Right lung (tissue), 10 donors: ENCODE data around the gene IL1B. TPM values are rescaled to one million over a fixed set of nuclear protein-coding genes. Genes with fewer than 3 reads are reported as not detected.

ENCODE experiments used
- DNase-seq, 2 donors: peaks; one replicate each; pipeline ENCODE4 v3.0.0-alpha.2; 2013
- long read RNA-seq, 8 donors: transcript quantifications; one replicate each; lab custom pipeline, GENCODE V29; 2026
- polyA plus RNA-seq, 5 donors: library from polyadenylated mRNA; unstranded; fragments of 120-200 nt; gene quantifications; one replicate each; pipeline versions ENCODE4 v1.2.1 to v1.2.3, GENCODE V29; 2013; ENCODE audit warnings: inconsistent platforms in 1 of 5, low replicate concordance in 1 of 5; ENCODE audit not compliant: insufficient read length in 5 of 5, insufficient read depth in 1 of 5

Gene IL1B
- 1 to 10 TPM in 4 of 5 donors, under 1 TPM in 1; 0.37 to 2.9 (median 1.2) TPM for polyA plus RNA-seq
- long read RNA-seq, donor 1: 0 reads
- long read RNA-seq, donor 2, partial matches to known transcripts: 0 of 1 reads
- long read RNA-seq, donor 2, other reads (novel, unspliced or antisense): 0 of 1 reads
- long read RNA-seq, donor 3, partial matches to known transcripts: 0 of 1 reads
- long read RNA-seq, donor 3, other reads (novel, unspliced or antisense): 0 of 1 reads
- long read RNA-seq, donor 4: 0 reads
- long read RNA-seq, donor 5, partial matches to known transcripts: 0 of 1 reads
- long read RNA-seq, donor 5, other reads (novel, unspliced or antisense): 0 of 1 reads
- long read RNA-seq, donor 6, partial matches to known transcripts: 0 of 1 reads
- long read RNA-seq, donor 6, other reads (novel, unspliced or antisense): 0 of 1 reads
- long read RNA-seq, donor 7: 0 reads
- long read RNA-seq, donor 8: 0 reads

DNA sequence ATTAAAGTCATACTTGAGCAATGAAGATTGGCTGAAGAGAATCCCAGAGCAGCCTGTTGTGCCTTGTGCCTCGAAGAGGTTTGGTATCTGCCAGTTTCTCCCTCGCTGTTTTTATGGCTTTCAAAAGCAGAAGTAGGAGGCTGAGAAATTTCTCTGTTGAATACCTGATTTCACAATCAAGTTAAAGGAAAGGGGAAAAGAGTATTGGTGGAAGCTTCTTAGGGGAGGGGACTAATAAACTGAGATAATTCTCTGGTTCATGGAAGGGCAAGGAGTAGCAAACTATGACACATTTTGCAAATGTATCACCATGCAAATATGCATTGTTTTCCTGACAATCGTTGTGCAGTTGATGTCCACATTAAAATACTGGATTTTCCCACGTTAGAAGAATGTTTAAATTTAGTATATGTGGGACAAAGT, at the start of gene IL1B:
Gene IL1B (minus strand): TSS at position 85 of the 423 bp plus-strand sequence. CDS start 550 bp downstream, outside the sequence.
- DNase-seq: no peak

DNA sequence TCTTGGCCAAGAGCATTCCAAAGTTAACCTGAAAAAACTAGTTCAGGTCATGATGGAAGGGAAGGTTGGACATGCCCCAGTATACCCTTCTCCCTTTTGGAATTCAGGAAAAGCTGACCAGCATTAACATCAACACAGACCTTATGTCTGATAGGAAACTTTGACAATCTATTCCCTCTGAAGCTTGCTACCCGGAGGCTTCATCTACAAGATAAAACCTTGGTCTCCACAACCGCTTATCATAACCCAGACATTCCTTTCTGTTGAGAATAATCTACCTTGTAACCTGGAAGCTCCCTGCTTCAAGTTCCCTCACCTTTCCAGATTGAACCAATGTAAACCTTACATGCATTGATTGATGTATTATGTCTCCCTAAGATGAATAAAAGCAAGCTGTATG, 49.7 kb upstream of the IL1B start:
- DNase-seq: no peak

- no peak for DNase-seq
These were observed 48.9 kb upstream of the IL1B start for GRCh38 chr2:112885506-112885902.

GRCh38 chr2:112884869-112885505, 48.4 kb upstream of the IL1B start:
- no peak for DNase-seq

- no peak for DNase-seq
These were observed 47.1 kb upstream of the IL1B start for GRCh38 chr2:112883669-112884068.

- DNase-seq: no peak
These were observed 44.8 kb upstream of the IL1B start for GRCh38 chr2:112881217-112881985.

DNA sequence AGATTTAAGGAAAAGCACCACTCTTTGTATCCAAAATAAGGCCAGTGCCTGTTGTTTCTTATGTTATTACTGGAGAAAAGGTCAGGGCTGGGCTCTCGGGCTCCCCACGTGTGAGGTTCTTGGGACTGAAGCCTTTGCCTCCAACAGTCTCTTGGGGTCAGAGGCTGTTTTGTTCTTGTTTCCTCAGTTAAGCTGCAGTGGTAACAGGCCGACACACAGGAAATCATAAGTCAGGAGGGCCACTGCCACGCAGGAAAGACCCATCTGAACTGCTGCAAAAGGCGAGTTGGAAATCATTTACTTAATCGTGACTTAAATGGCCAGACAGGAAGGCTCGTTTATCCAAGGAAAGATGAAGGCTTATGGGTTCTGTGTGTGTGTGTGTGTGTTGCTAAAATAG, 44.1 kb upstream of the IL1B start:
- no peak for DNase-seq

DNA sequence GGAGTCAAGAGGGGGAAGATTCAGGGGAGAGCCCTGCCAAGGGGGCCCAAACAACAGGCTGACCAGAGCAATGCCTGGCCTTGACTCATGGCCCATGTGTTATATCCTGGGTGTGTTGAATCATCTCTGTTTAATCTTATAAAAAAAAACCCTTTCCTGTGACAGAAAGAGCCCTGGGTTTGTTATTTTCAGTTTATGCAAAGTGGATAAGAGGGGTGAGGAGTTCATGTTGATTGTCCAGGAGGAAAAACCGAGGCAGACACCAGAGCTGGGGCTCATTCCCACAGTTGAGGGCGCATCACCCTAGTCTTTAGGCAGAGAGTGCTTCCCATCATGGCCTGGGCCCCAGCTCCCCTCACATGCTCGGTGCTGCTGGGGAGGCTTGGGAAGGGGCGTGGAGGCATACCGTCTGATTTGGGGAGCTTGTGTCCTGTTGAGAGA, 43.5 kb upstream of the IL1B start:
- no peak for DNase-seq

DNA sequence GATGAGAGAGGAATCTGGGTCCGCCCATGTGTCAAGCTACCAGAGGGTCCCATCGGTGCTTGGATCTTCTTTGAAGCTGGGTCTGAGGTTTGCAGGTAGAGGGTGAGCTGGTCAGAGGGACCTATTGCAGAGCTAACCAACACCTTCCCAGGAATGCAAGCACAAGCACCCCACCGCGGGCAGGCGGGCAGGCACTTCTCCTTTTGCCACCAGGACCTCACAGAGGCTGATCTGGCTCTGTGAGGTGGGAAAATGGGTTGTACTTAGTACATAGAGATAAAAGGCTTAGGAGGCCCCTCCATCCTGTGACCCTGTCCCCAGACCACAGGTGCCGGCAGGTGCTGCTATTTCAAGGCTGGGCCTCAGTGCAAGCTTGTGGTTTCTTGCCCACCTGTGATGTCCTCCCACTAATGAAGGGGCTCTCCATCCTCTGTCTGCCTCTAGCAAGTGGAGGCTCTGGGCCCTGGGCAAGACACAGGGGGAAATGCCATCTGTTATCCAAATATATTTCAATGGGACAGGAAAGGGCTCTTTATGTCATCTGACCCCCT, 43.0 kb upstream of the IL1B start:
- DNase-seq: no peak

- DNase-seq: no peak
These were observed 40.8 kb upstream of the IL1B start for GRCh38 chr2:112877423-112877822.

DNA sequence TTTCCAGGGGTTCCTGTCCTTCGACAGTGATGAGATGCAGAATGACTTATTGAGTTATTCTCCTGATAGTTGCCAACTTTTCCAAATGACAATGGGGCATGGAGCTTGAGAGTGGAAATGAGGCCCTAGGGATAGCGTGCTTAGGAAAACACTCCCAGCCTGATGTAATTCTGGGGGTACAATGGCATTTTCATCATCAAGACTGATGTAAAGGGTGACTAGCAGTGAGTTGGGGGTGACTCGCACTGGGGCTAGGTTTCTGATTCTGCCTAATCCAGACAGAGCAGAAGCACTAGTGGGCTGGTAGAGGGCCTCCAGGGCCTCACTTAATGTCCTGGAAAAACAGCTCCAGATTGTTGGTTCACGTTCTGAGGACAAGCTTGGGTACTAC, 40.4 kb upstream of the IL1B start:
- no peak for DNase-seq

GRCh38 chr2:112876257-112876970, 39.8 kb upstream of the IL1B start:
- no peak for DNase-seq

- no peak for DNase-seq
These were observed 34.6 kb upstream of the IL1B start for GRCh38 chr2:112870841-112871835.

GRCh38 chr2:112869258-112869842, 32.8 kb upstream of the IL1B start:
- DNase-seq: peak; percentile 32 to 42

- no peak for DNase-seq
These were observed 31.4 kb upstream of the IL1B start for GRCh38 chr2:112867701-112868631.

- no peak for DNase-seq
These were observed 29.7 kb upstream of the IL1B start for GRCh38 chr2:112866128-112866835.

DNA sequence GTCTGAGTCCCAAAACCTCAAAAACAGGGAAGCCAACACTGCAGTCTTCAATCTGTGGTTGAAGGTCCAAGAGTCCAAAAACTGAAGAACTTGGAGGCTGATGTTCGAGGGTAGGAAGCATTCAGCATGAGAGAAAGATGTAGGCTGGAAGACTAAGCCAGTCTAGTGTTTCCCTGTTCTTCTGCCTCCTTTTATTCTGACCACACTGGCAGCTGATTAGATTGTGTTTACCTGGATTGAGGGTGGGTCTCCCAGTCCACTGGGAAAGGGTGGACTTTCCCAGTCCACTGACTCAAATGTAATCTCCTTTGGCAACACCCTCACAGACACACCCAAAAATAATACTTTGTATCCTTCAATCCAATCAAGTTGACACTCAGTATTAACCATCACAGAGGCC, 27.5 kb upstream of the IL1B start:
- DNase-seq: no peak
